ENCODE results near the gene STRA6. TPM values are rescaled to one million over a fixed set of nuclear protein-coding genes. Genes with fewer than 3 reads are reported as not detected.

STRA6 gene
- polyA plus RNA-seq, 1 of the 3 experiments (the other 2 are of a cell fraction): 27.9 TPM

DNA sequence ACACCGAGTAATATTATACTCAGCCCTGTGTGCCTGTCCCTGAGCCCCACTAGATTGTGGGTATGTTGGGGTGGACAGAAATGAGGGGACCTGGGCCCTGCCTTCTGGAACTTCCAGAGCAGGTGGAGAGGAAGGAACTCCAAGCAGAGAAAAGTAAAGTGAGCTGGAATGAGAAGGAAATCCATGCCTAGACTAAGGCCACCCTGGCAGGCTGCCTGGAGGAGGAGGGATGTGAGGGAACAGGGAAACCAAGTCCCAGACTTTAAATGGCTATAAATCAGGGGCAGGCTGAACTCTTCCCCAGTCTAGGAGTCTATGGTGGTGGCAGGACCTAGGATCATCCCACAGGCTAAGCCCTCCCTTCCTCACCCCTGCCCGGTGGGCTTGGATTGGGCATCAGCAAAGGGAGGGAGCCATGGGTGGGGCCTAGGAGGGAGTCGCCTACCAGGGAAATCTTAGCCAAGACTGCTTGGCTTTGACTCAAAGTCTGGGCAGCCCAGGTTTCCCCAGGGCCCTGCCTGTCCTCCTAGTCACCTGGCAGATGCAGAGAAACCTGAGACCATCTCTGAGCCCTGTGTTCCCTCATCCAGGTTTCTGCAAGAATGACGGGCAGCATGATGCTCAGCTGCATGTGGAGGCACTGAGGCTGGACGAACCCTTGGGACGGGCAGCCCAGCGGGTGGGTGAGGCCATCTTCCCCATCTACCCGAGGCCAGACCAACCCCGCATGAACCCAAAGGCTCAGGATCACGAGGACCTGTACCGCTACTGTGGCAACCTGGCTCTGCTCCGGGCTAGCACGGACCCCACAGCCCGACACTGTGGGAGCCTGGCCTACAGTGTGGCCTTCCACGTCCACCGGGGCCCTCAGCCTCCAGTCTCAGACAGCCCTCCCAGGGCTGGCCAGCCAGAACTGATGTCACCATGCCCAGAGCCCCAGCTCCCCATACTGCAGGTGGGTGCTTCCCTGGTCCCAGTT is 15.6 kb upstream of the STRA6 start:
- H3K4me3 ChIP-seq (ENCODE audit: low read depth in 2 of 2, low read length in 1 of 2): no peak overlapping the region
- H3K27ac ChIP-seq (ENCODE audit: low read depth in 2 of 2, low read length in 1 of 2): no peak overlapping the region
- H3K4me1 ChIP-seq (ENCODE audit: control insufficient read depth in 1 of 2, insufficient read depth in 2 of 2, low read depth in 1 of 2, low read length in 1 of 2): peaks cover 27 to 40% of the 10 kb centered on the region in 2 experiments
- no peak overlapping the region for H3K4me2 ChIP-seq
- WGBS (ENCODE audit: low lambda C conversion rate): 87% methylated on average over 4 of the region's 16 CpGs
- H3K9me2 ChIP-seq: no peaks in the 10 kb centered on the region
- H2AFZ ChIP-seq (ENCODE audit: low read depth): no peak overlapping the region
- no peaks in the 10 kb centered on the region for H4K20me1 ChIP-seq (ENCODE audit: insufficient read depth)
- no peaks in the 10 kb centered on the region for H3K27me3 ChIP-seq (ENCODE audit: insufficient read depth)
- H3K9me3 ChIP-seq: no peaks in the 10 kb centered on the region
- TF ChIP-seq TCF12 (IDR thresholded peaks at IDR 0.05) (no peak), NFIC (IDR thresholded peaks at IDR 0.05; ENCODE audit: borderline replicate concordance) (no peak), TEAD4 (IDR thresholded peaks at IDR 0.05; ENCODE audit: borderline replicate concordance, insufficient read depth) (no peak), TAF1 (IDR thresholded peaks at IDR 0.05; ENCODE audit: borderline replicate concordance, low read depth, low read length) (no peak), GATA2 (CRISPR knock-in tag; IDR thresholded peaks at IDR 0.05) (no peak), SMC3 (IDR thresholded peaks at IDR 0.05; ENCODE audit: low read depth, low read length) (no peak), FOSL2 (IDR thresholded peaks at IDR 0.05; ENCODE audit: borderline replicate concordance, low read depth) (no peak), YY1 (IDR thresholded peaks at IDR 0.05; ENCODE audit: low read depth) (no peak), MXI1 (IDR thresholded peaks at IDR 0.05; ENCODE audit: low read depth, low read length) (no peak), JUND (IDR thresholded peaks at IDR 0.05) (no peak)
- TF ChIP-seq, protein P1, sequence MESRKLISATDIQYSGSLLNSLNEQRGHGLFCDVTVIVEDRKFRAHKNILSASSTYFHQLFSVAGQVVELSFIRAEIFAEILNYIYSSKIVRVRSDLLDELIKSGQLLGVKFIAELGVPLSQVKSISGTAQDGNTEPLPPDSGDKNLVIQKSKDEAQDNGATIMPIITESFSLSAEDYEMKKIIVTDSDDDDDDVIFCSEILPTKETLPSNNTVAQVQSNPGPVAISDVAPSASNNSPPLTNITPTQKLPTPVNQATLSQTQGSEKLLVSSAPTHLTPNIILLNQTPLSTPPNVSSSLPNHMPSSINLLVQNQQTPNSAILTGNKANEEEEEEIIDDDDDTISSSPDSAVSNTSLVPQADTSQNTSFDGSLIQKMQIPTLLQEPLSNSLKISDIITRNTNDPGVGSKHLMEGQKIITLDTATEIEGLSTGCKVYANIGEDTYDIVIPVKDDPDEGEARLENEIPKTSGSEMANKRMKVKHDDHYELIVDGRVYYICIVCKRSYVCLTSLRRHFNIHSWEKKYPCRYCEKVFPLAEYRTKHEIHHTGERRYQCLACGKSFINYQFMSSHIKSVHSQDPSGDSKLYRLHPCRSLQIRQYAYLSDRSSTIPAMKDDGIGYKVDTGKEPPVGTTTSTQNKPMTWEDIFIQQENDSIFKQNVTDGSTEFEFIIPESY (IDR thresholded peaks at IDR 0.05; ENCODE audit: borderline replicate concordance, low read depth): no peak
- TF ChIP-seq, protein P2, sequence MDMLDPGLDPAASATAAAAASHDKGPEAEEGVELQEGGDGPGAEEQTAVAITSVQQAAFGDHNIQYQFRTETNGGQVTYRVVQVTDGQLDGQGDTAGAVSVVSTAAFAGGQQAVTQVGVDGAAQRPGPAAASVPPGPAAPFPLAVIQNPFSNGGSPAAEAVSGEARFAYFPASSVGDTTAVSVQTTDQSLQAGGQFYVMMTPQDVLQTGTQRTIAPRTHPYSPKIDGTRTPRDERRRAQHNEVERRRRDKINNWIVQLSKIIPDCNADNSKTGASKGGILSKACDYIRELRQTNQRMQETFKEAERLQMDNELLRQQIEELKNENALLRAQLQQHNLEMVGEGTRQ (IDR thresholded peaks at IDR 0.05; ENCODE audit: borderline replicate concordance, low read depth, low read length): no peak
- TF ChIP-seq, protein P3, sequence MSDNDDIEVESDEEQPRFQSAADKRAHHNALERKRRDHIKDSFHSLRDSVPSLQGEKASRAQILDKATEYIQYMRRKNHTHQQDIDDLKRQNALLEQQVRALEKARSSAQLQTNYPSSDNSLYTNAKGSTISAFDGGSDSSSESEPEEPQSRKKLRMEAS (IDR thresholded peaks at IDR 0.05; ENCODE audit: low read depth): no peak
- TF ChIP-seq, protein P4, sequence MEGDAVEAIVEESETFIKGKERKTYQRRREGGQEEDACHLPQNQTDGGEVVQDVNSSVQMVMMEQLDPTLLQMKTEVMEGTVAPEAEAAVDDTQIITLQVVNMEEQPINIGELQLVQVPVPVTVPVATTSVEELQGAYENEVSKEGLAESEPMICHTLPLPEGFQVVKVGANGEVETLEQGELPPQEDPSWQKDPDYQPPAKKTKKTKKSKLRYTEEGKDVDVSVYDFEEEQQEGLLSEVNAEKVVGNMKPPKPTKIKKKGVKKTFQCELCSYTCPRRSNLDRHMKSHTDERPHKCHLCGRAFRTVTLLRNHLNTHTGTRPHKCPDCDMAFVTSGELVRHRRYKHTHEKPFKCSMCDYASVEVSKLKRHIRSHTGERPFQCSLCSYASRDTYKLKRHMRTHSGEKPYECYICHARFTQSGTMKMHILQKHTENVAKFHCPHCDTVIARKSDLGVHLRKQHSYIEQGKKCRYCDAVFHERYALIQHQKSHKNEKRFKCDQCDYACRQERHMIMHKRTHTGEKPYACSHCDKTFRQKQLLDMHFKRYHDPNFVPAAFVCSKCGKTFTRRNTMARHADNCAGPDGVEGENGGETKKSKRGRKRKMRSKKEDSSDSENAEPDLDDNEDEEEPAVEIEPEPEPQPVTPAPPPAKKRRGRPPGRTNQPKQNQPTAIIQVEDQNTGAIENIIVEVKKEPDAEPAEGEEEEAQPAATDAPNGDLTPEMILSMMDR (IDR thresholded peaks at IDR 0.05): no peak
- H3K9ac ChIP-seq: no peak overlapping the region
- DNase-seq: no peak
- no peaks in the 10 kb centered on the region for H3K79me2 ChIP-seq (ENCODE audit: insufficient read depth)
- CTCF ChIA-PET: interaction anchor here (1.1 kb wide), 1 partner anchor 90 kb away, joined by 3 read pairs; no protein-coding TSS in a partner anchor
- H3K36me3 ChIP-seq (replicated peaks in 1 of 2; ENCODE audit: control insufficient read depth in 1 of 2, insufficient read depth in 2 of 2, low read length in 1 of 2): no peaks in the 10 kb centered on the region
- POLR2A ChIA-PET: no interaction called here
- peaks cover 3% of the 10 kb centered on the region for H3F3A ChIP-seq (replicated peaks; ENCODE audit: insufficient read depth)
